HepG2 (cell line): Measurements from ENCODE around the gene ZGRF1.

ENCODE experiments used
- BRD4 ChIP-seq: sonication (generic); formaldehyde crosslinking; IDR thresholded peaks from 2 replicates; pipeline ENCODE4 v1.4.0; 2020; ENCODE audit warnings: missing genetic modification reagents
- EP300 ChIP-seq, 3 experiments: sonication (generic) in 1 of 3; formaldehyde crosslinking in 1 of 3; IDR thresholded peaks; 2 replicates each; pipeline versions ENCODE4 v1.5.1 to v1.6.1; 2011 to 2020; ENCODE audit warnings: low read depth in 2 of 3, low read length in 2 of 3, borderline replicate concordance in 1 of 3, improper control_type of control experiment in 1 of 3, mild to moderate bottlenecking in 1 of 3, missing genetic modification reagents in 1 of 3, moderate library complexity in 1 of 3
- FOXA3 ChIP-seq: IDR thresholded peaks from 2 replicates; pipeline ENCODE4 v1.6.1; 2016; ENCODE audit warnings: missing genetic modification reagents, missing compliant biosample characterization
- POLR2A ChIP-seq, 2 experiments: IDR thresholded peaks; 2 replicates each; pipeline ENCODE4 v1.6.1; 2011; ENCODE audit warnings: low read depth in 2 of 2, low read length in 2 of 2, mild to moderate bottlenecking in 1 of 2, moderate library complexity in 1 of 2; ENCODE audit not compliant: insufficient read depth in 1 of 2
- ZBTB26 ChIP-seq: IDR thresholded peaks from 2 replicates; pipeline ENCODE4 v1.6.1; 2016; ENCODE audit warnings: missing compliant biosample characterization, missing genetic modification reagents, borderline replicate concordance
- ZNF232 ChIP-seq: sonication (generic); formaldehyde crosslinking; IDR thresholded peaks from 2 replicates; pipeline ENCODE4 v1.4.0; 2020; ENCODE audit warnings: missing genetic modification reagents, borderline replicate concordance

- TF ChIP-seq ZBTB26: no peak
- no peak for TF ChIP-seq FOXA3
- no peak for TF ChIP-seq BRD4
- no peak for TF ChIP-seq EP300 (IDR thresholded peaks at IDR 0.05; ENCODE audit: low read depth in 2 of 2, low read length in 2 of 2)
- no peak for TF ChIP-seq EP300 (CRISPR knock-in tag; IDR thresholded peaks at IDR 0.05; ENCODE audit: borderline replicate concordance)
- TF ChIP-seq POLR2A (IDR thresholded peaks at IDR 0.05; ENCODE audit: insufficient read depth in 1 of 2, low read depth in 2 of 2, low read length in 2 of 2): no peak
- TF ChIP-seq ZNF232 (CRISPR knock-in tag): no peak
These were observed 50.6 kb downstream of the ZGRF1 start for GRCh38 chr4:112585977-112586736.
